ENCODE results near the gene CEP192. TPM values are rescaled to one million over a fixed set of nuclear protein-coding genes. Genes with fewer than 3 reads are reported as not detected.

The CEP192 gene
- total RNA-seq, 1 experiment from 2014 or later = 24.3 TPM

DNA sequence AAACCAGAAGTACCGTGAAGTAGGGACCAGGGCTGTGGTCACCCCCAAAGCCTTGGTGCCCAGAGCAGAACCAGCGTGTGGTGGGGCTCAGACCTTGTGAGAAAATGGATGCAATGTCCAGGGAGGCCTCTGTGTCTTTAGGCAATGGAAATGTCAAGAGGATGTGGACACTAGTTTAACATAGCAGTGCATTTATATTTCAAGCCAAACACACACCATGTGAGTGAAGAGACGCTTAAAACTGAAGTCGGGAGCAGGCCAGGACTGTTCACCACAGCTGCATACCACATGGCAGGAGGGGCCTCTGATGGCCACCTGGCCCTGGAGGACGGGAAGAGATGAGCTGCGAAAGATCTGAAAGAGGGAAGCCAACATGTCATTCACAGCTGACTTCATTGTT lies 140.1 kb downstream of the CEP192 start:
- Histone ChIP-seq H3K9ac (ENCODE audit: low read length) (no peak overlapping the region), H4K20me1 (ENCODE audit: insufficient read depth) (no peaks in the 10 kb centered on the region), H2AFZ (ENCODE audit: low read depth, low read length, poor library complexity, severe bottlenecking) (no peak overlapping the region), H3K36me3 (ENCODE audit: control insufficient read depth in 1 of 2, insufficient read depth in 2 of 2, low read length in 2 of 2) (peaks cover 0 to 2% of the 10 kb centered on the region in 2 experiments; a peak in 1 of 4 replicates), H3K4me3 (replicated peaks in 1 of 2; ENCODE audit: low read depth in 1 of 2, low read length in 2 of 2) (no peak overlapping the region), H3K4me1 (ENCODE audit: control insufficient read depth in 1 of 2, insufficient read depth in 2 of 2, low read length in 2 of 2) (no peaks in the 10 kb centered on the region), H3K9me3 (ENCODE audit: control insufficient read depth in 1 of 2, insufficient read depth in 1 of 2, low read depth in 1 of 2, low read length in 2 of 2) (no peaks in the 10 kb centered on the region), H3K4me2 (ENCODE audit: low read length) (no peak overlapping the region), H3K27me3 (ENCODE audit: insufficient read depth, low read length) (no peaks in the 10 kb centered on the region), H3K9me2 (ENCODE audit: insufficient read depth) (no peaks in the 10 kb centered on the region), H3K27ac (ENCODE audit: low read depth, low read length) (no peak overlapping the region), H3K79me2 (ENCODE audit: insufficient read depth, low read length) (no peaks in the 10 kb centered on the region)
- no TSS peak for BruUV-seq (replicated peaks)
- CTCF ChIA-PET = no interaction called here
- RAD21 ChIA-PET (ENCODE audit: low non-redundant PET in 1 of 2, low total read pairs in 2 of 2, uncharacterized antibody in 2 of 2, unreplicated experiment in 2 of 2) = no interaction called here
- TF ChIP-seq ZBTB33 (IDR thresholded peaks at IDR 0.05; ENCODE audit: extremely low read depth, insufficient replicate concordance, low read length) (no peak), CEBPB (IDR thresholded peaks at IDR 0.05; ENCODE audit: low read depth) (no peak), MAX (IDR thresholded peaks at IDR 0.05) (no peak), RAD21 (IDR thresholded peaks at IDR 0.05; ENCODE audit: low read depth) (no peak), POLR2AphosphoS5 (IDR thresholded peaks at IDR 0.05; ENCODE audit: low read depth, low read length) (no peak), EZH2 (IDR thresholded peaks at IDR 0.05) (no peak), SP1 (IDR thresholded peaks at IDR 0.05; ENCODE audit: low read depth) (no peak), CBX3 (IDR thresholded peaks at IDR 0.05; ENCODE audit: low read depth) (no peak), REST (IDR thresholded peaks at IDR 0.05; ENCODE audit: low read depth) (no peak)
- DNase-seq (ENCODE audit: low read depth, low spot score) = no peak
- intact Hi-C loops (cut with micrococcal nuclease) = no loop called here
- ATAC-seq = no peak
- POLR2A ChIA-PET = no interaction called here
